C4-2B (cell line): ENCODE measurements around the gene RNF180.
"Not testable (repeated sequence)": the region's sequence is repeated elsewhere in the genome, so short reads cannot be mapped to it uniquely, and the experiment has no call there.

Source experiments
- H3K27ac ChIP-seq: fragments of 450-650 bp; 2 replicates; pipeline ENCODE4 v1.5.1; 2017
- CTCF ChIP-seq: fragments of 450-650 bp; conservative IDR thresholded peaks from 2 replicates; pipeline ENCODE4 v1.5.1; 2017; ENCODE audit warnings: mild to moderate bottlenecking
- ZFX ChIP-seq: fragments of 450-650 bp; IDR thresholded peaks from 2 replicates; pipeline ENCODE4 v1.6.1; 2017

RNF180 gene

GRCh38 chr5:64397552-64397951 lies 231.9 kb downstream of the RNF180 start:
- no peak for TF ChIP-seq CTCF
- no peak for TF ChIP-seq ZFX
- H3K27ac ChIP-seq, result no peak overlapping the region

- H3K27ac ChIP-seq, result not testable (repeated sequence)
These were observed 233.1 kb downstream of the RNF180 start for GRCh38 chr5:64398735-64399134.

- H3K27ac ChIP-seq, result peak overlapping the region; percentile 39
These were observed 241.6 kb downstream of the RNF180 start for GRCh38 chr5:64407103-64407825.

GRCh38 chr5:64417390-64417789 lies 251.7 kb downstream of the RNF180 start:
- TF ChIP-seq CTCF (no peak), ZFX (no peak)
- H3K27ac ChIP-seq, result peak overlapping the region; percentile 52

GRCh38 chr5:64418013-64418412 lies 252.4 kb downstream of the RNF180 start:
- peak overlapping the region; percentile 52 for H3K27ac ChIP-seq
- no peak for TF ChIP-seq CTCF
- no peak for TF ChIP-seq ZFX
